Measurements from ENCODE around the gene C9orf85. TPM values are rescaled to one million over a fixed set of nuclear protein-coding genes. Genes with fewer than 3 reads are reported as not detected.

The C9orf85 gene
- total RNA-seq, 1 experiment from 2014 or later: 14.4 TPM

DNA sequence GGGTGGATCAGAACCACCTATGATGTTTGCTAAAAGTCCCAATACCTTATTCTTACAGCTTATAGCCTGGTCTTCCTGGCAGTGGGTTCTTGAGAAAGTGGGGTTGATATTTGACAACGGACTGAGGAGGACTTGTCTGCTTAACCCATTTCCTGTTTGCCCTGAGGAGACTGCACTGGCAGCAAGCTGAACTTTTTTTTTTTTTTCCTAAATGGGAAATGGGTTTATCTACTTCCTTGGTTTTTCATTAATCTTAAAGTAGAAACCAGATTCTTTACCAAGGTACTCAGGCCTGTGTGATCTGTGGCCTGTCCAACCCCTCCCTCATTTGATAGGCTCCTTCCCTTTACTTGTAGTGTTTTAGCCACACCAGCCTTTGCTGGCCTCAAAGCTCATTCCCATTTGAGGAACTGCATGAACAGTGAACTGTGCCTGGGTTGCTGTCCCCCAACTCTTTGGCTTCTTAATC is 101.9 kb downstream of the C9orf85 start:
- H3K14ac ChIP-seq (ENCODE audit: insufficient read depth, low read length): no peak overlapping the region
- Mint-ChIP-seq H3K9me3 (no peaks in the 10 kb centered on the region), H3K36me3 (ENCODE audit: insufficient read depth in 1 of 3, low read depth in 3 of 3) (no peaks in the 10 kb centered on the region; a peak in 1 of 7 replicates), H3K27me3 (ENCODE audit: low read depth) (no peaks in the 10 kb centered on the region), H3K4me3 (no peak overlapping the region), H3K4me1 (peaks cover 2 to 6% of the 10 kb centered on the region in 2 experiments; a peak in 2 of 4 replicates), H3K27ac (peak overlapping the region in 2 of 3 experiments; percentile 6 to 35; a peak in 1 of 7 replicates)
- no peak overlapping the region for H2BK20ac ChIP-seq (ENCODE audit: low read depth, low read length, poor library complexity, severe bottlenecking)
- no peak overlapping the region for H3K4me2 ChIP-seq (ENCODE audit: insufficient read depth, insufficient read length, low read length)
- no peak overlapping the region for H2BK15ac ChIP-seq (ENCODE audit: low read depth, low read length)
- H3K27me3 ChIP-seq (ENCODE audit: insufficient read depth, low read length): no peaks in the 10 kb centered on the region
- H2BK5ac ChIP-seq (ENCODE audit: insufficient read length, low read length): no peak overlapping the region
- TF ChIP-seq, protein P1, sequence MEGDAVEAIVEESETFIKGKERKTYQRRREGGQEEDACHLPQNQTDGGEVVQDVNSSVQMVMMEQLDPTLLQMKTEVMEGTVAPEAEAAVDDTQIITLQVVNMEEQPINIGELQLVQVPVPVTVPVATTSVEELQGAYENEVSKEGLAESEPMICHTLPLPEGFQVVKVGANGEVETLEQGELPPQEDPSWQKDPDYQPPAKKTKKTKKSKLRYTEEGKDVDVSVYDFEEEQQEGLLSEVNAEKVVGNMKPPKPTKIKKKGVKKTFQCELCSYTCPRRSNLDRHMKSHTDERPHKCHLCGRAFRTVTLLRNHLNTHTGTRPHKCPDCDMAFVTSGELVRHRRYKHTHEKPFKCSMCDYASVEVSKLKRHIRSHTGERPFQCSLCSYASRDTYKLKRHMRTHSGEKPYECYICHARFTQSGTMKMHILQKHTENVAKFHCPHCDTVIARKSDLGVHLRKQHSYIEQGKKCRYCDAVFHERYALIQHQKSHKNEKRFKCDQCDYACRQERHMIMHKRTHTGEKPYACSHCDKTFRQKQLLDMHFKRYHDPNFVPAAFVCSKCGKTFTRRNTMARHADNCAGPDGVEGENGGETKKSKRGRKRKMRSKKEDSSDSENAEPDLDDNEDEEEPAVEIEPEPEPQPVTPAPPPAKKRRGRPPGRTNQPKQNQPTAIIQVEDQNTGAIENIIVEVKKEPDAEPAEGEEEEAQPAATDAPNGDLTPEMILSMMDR (conservative IDR thresholded peaks at IDR 0.05): no peak
- no peaks in the 10 kb centered on the region for H3K9me3 ChIP-seq (ENCODE audit: control insufficient read depth, low read depth, low read length)
- H3K23ac ChIP-seq (ENCODE audit: insufficient read length, low read depth, low read length): no peak overlapping the region
- no CpG with 5 or more reads among the region's 1 CpG for WGBS (ENCODE audit: extremely low coverage, insufficient read length, low lambda C conversion rate)
- no peak overlapping the region for H3K9ac ChIP-seq (ENCODE audit: extremely low read depth, insufficient read length, low read length)
- no peak for DNase-seq
- no peak overlapping the region for H2AFZ ChIP-seq (ENCODE audit: low read length)
- no peak overlapping the region for H3T11ph ChIP-seq (ENCODE audit: low read length)
- no peak overlapping the region for H3K4ac ChIP-seq (ENCODE audit: low read depth, low read length)
- no peaks in the 10 kb centered on the region for H3K23me2 ChIP-seq (ENCODE audit: insufficient read length, low read depth, low read length, poor library complexity, severe bottlenecking)
- H4K20me1 ChIP-seq (ENCODE audit: control insufficient read depth, insufficient read depth, insufficient read length): no peaks in the 10 kb centered on the region
- H4K5ac ChIP-seq (ENCODE audit: insufficient read length, low read depth, low read length): no peak overlapping the region
- no peaks in the 10 kb centered on the region for H3K79me2 ChIP-seq (ENCODE audit: insufficient read depth, low read length)
- H3K27ac ChIP-seq (ENCODE audit: insufficient read length, low read depth, low read length): no peak overlapping the region
- H3K56ac ChIP-seq (ENCODE audit: insufficient read length, low read depth, low read length): no peak overlapping the region
- no peak overlapping the region for H2BK120ac ChIP-seq (ENCODE audit: low read depth, low read length, poor library complexity, severe bottlenecking)
- H4K91ac ChIP-seq (ENCODE audit: insufficient read length, low read depth, low read length): no peak overlapping the region
- H4K8ac ChIP-seq (replicated peaks; ENCODE audit: insufficient read length, low read depth, low read length): no peak overlapping the region
- no peak overlapping the region for H3K18ac ChIP-seq (ENCODE audit: insufficient read length, low read depth, low read length)
- H2BK12ac ChIP-seq (ENCODE audit: insufficient read length, low read depth, low read length): no peak overlapping the region
- no peak overlapping the region for H2AK5ac ChIP-seq (ENCODE audit: insufficient read length, low read length)
- no peaks in the 10 kb centered on the region for H3K79me1 ChIP-seq (ENCODE audit: insufficient read depth, low read depth, low read length, poor library complexity, severe bottlenecking)
- no peaks in the 10 kb centered on the region for H3K4me1 ChIP-seq (ENCODE audit: insufficient read depth, low read length)

All from H9 (cell line).